Measurements from ENCODE around the gene SPECC1. TPM values are rescaled to one million over a fixed set of nuclear protein-coding genes. Genes with fewer than 3 reads are reported as not detected.
"Not testable (repeated sequence)": the region's sequence is repeated elsewhere in the genome, so short reads cannot be mapped to it uniquely, and the experiment has no call there.

The SPECC1 gene
- total and polyA plus RNA-seq, 10 of the 15 experiments (the other 5 are each of a cell fraction or from before 2014, with no cell fraction given), result 6.4 to 40.6 (median 23.9) TPM

GRCh38 chr17:20236578-20237227 lies 227.5 kb downstream of the SPECC1 start (continued):
- no peak for TF ChIP-seq CUX1 (IDR thresholded peaks at IDR 0.05; ENCODE audit: insufficient replicate concordance, low read depth, low read length)
- TF ChIP-seq HSF1 (IDR thresholded peaks at IDR 0.05; ENCODE audit: low read depth, low read length), result no peak
- no peak for TF ChIP-seq RB1 (IDR thresholded peaks at IDR 0.05; ENCODE audit: borderline replicate concordance)
- no peak for TF ChIP-seq NR2F1 (conservative IDR thresholded peaks at IDR 0.05)
- TF ChIP-seq NFYA (IDR thresholded peaks at IDR 0.05; ENCODE audit: borderline replicate concordance, low read depth, low read length), result no peak
- no peak for TF ChIP-seq MEF2B (IDR thresholded peaks at IDR 0.05; ENCODE audit: partially characterized antibody, poor library complexity, severe bottlenecking)
- no peak for TF ChIP-seq YBX1 (IDR thresholded peaks at IDR 0.05)
- TF ChIP-seq RBBP5 (conservative IDR thresholded peaks at IDR 0.05), result no peak

GRCh38 chr17:20239776-20240175 lies 230.6 kb downstream of the SPECC1 start:
- WGBS (ENCODE audit: insufficient coverage, insufficient replicate concordance, low lambda C conversion rate, missing lambda C conversion rate), result 100% methylated on average over 1 of the region's 3 CpGs
- H3K27me3 ChIP-seq (replicated peaks in 1 of 2; ENCODE audit: control insufficient read depth in 2 of 2, insufficient read depth in 2 of 2, low read length in 1 of 2); H3K4me1 ChIP-seq (ENCODE audit: control insufficient read depth, insufficient read depth, low read length); H3K4me2 ChIP-seq (ENCODE audit: control insufficient read depth, insufficient read depth); H3K4me3 ChIP-seq; H3K9me3 ChIP-seq (replicated peaks; ENCODE audit: control insufficient read depth, insufficient read depth, low read length); H3K79me2 ChIP-seq (ENCODE audit: control insufficient read depth, insufficient read depth, low read length); H2AFZ ChIP-seq (ENCODE audit: control insufficient read depth, low read depth, low read length); intact Hi-C loops (cut with micrococcal nuclease; ENCODE audit: unreplicated experiment); H3K9ac ChIP-seq (ENCODE audit: control insufficient read depth, insufficient read depth, low read length); ATAC-seq; SMC1A ChIA-PET (ENCODE audit: uncharacterized antibody, unreplicated experiment); H4K20me1 ChIP-seq (ENCODE audit: control insufficient read depth, insufficient read depth); in situ Hi-C loops (cut with MboI); RAD21 ChIA-PET (ENCODE audit: unreplicated experiment); H3K36me3 ChIP-seq (ENCODE audit: control insufficient read depth in 2 of 2, insufficient read depth in 2 of 2, low read length in 1 of 2); BruUV-seq (replicated peaks); DNase-seq (ENCODE audit: low read depth, low spot score); POLR2A ChIA-PET; H3K27ac ChIP-seq (ENCODE audit: control insufficient read depth, insufficient read depth); FAIRE-seq: not testable (repeated sequence)
- CTCF ChIA-PET, result interaction anchor here (1.0 to 1.5 kb wide), 2 partner anchors 13 to 23 kb away, joined by 3 to 4 read pairs; no protein-coding TSS in a partner anchor
